GM12878 (cell line): Measurements from ENCODE around the gene GPR108. TPM values are rescaled to one million over a fixed set of nuclear protein-coding genes. Genes with fewer than 3 reads are reported as not detected.

Source experiments
- CHD4 ChIP-seq: fragments of 200-600 bp; sonication (generic); IDR thresholded peaks from 2 replicates; pipeline ENCODE4 v1.6.1; 2016; ENCODE audit warnings: mild to moderate bottlenecking
- EGR1 ChIP-seq, 2 experiments: IDR thresholded peaks; 1 replicate in 1 of 2; 2 replicates in 1 of 2; pipeline ENCODE4 v1.6.1; 2011 to 2012; ENCODE audit warnings: low read depth in 2 of 2, low read length in 2 of 2, borderline replicate concordance in 1 of 2, mild to moderate bottlenecking in 1 of 2, moderate library complexity in 1 of 2
- HCFC1 ChIP-seq: fragments of 150-350 bp; IDR thresholded peaks from 2 replicates; pipeline ENCODE4 v1.6.1; 2014; ENCODE audit warnings: low read length
- HDAC2 ChIP-seq: fragments of 200-600 bp; sonication (generic); IDR thresholded peaks from 2 replicates; pipeline ENCODE4 v1.6.1; 2017
- MEF2A ChIP-seq: IDR thresholded peaks from 2 replicates; pipeline ENCODE4 v1.6.1; 2011; ENCODE audit warnings: low read depth, mild to moderate bottlenecking, low read length, moderate library complexity; ENCODE audit not compliant: insufficient read depth
- NFIC ChIP-seq: IDR thresholded peaks from 2 replicates; pipeline ENCODE4 v1.6.1; 2012; ENCODE audit warnings: low read depth, mild to moderate bottlenecking, inconsistent platforms, low read length, moderate library complexity
- PAX5 ChIP-seq: IDR thresholded peaks from 2 replicates; pipeline ENCODE4 v1.6.1; 2011; ENCODE audit warnings: low read depth, low read length, borderline replicate concordance
- REST ChIP-seq: IDR thresholded peaks from 2 replicates; pipeline ENCODE4 v1.6.1; 2012; ENCODE audit warnings: mild to moderate bottlenecking, low read depth, low read length
- SMAD5 ChIP-seq: IDR thresholded peaks from 2 replicates; pipeline ENCODE4 v1.6.1; 2016; ENCODE audit warnings: antibody characterized with exemption, low read depth
- SMARCA5 ChIP-seq: fragments of 450-650 bp; IDR thresholded peaks from 2 replicates; pipeline ENCODE4 v1.6.1; 2017; ENCODE audit warnings: mild to moderate bottlenecking
- SREBF2 ChIP-seq: IDR thresholded peaks from 2 replicates; pipeline ENCODE4 v1.6.1; 2012; ENCODE audit warnings: mild to moderate bottlenecking, low read length
- SUZ12 ChIP-seq: fragments of 200-600 bp; sonication (generic); IDR thresholded peaks from one replicate; pipeline ENCODE4 v1.6.1; 2018; ENCODE audit warnings: antibody characterized with exemption, mild to moderate bottlenecking; ENCODE audit not compliant: unreplicated experiment
- WRNIP1 ChIP-seq: IDR thresholded peaks from 2 replicates; pipeline ENCODE4 v1.6.1; 2011; ENCODE audit warnings: low read depth, low read length, improper control_type of control experiment, borderline replicate concordance
- polyA plus RNA-seq, 11 experiments: library from polyadenylated mRNA; depleted of rRNA in 4 of 11; unstranded in 6 of 11; stranded (reverse) in 5 of 11; fragments of >200 nt; fragmentation: Nextera tagmentation in 4 of 11; fragmentation: Illumina TruSeq in 1 of 11; extraction: Ambion mirVana in 4 of 11; extraction: Trizol in 1 of 11; gene quantifications; 1 replicate in 1 of 11; 2 replicates in 10 of 11; pipeline versions ENCODE4 v1.2.1 to v1.2.3, GENCODE V29; 2011 to 2016; ENCODE audit warnings: inconsistent platforms in 2 of 11, missing spikeins in 2 of 11, low read depth in 1 of 11
- total RNA-seq, 4 experiments: library from RNA; depleted of rRNA in 3 of 4; stranded (reverse); fragments of >200 nt in 3 of 4; fragmentation: Illumina TruSeq in 1 of 4; extraction: Trizol in 1 of 4; gene quantifications; 2 replicates each; pipeline versions ENCODE4 v1.2.1 to v1.2.3, GENCODE V29; 2013 to 2021
- TF ChIP-seq, protein P1 (sequence below): fragments of 450-650 bp; IDR thresholded peaks from 2 replicates; pipeline ENCODE4 v1.6.1; 2017; ENCODE audit warnings: mild to moderate bottlenecking
- TF ChIP-seq, protein P2 (sequence below): fragments of 450-650 bp; IDR thresholded peaks from 2 replicates; pipeline ENCODE4 v1.6.1; 2017; ENCODE audit warnings: mild to moderate bottlenecking, moderate library complexity
- TF ChIP-seq, protein P3 (sequence below): IDR thresholded peaks from 2 replicates; pipeline ENCODE4 v1.6.1; 2012; ENCODE audit warnings: improper control_type of control experiment, low read depth, low read length; ENCODE audit not compliant: insufficient replicate concordance

Gene GPR108
- total and polyA plus RNA-seq, 10 of the 15 experiments (the other 5 are each of a cell fraction or from before 2014, with no cell fraction given): 4.4 to 87.2 (median 57.1) TPM

GRCh38 chr19:6737284-6737872 is at the start of gene GPR108 (continued):
- no peak for TF ChIP-seq REST
- no peak for TF ChIP-seq MEF2A
- TF ChIP-seq, protein P1, sequence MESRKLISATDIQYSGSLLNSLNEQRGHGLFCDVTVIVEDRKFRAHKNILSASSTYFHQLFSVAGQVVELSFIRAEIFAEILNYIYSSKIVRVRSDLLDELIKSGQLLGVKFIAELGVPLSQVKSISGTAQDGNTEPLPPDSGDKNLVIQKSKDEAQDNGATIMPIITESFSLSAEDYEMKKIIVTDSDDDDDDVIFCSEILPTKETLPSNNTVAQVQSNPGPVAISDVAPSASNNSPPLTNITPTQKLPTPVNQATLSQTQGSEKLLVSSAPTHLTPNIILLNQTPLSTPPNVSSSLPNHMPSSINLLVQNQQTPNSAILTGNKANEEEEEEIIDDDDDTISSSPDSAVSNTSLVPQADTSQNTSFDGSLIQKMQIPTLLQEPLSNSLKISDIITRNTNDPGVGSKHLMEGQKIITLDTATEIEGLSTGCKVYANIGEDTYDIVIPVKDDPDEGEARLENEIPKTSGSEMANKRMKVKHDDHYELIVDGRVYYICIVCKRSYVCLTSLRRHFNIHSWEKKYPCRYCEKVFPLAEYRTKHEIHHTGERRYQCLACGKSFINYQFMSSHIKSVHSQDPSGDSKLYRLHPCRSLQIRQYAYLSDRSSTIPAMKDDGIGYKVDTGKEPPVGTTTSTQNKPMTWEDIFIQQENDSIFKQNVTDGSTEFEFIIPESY: no peak
- TF ChIP-seq CHD4: no peak
- TF ChIP-seq SREBF2: no peak
- no peak for TF ChIP-seq SUZ12
- 0 out of 2 replicates have a peak, but pooled peaks have one; percentile 12 for TF ChIP-seq SMARCA5
- TF ChIP-seq, protein P2, sequence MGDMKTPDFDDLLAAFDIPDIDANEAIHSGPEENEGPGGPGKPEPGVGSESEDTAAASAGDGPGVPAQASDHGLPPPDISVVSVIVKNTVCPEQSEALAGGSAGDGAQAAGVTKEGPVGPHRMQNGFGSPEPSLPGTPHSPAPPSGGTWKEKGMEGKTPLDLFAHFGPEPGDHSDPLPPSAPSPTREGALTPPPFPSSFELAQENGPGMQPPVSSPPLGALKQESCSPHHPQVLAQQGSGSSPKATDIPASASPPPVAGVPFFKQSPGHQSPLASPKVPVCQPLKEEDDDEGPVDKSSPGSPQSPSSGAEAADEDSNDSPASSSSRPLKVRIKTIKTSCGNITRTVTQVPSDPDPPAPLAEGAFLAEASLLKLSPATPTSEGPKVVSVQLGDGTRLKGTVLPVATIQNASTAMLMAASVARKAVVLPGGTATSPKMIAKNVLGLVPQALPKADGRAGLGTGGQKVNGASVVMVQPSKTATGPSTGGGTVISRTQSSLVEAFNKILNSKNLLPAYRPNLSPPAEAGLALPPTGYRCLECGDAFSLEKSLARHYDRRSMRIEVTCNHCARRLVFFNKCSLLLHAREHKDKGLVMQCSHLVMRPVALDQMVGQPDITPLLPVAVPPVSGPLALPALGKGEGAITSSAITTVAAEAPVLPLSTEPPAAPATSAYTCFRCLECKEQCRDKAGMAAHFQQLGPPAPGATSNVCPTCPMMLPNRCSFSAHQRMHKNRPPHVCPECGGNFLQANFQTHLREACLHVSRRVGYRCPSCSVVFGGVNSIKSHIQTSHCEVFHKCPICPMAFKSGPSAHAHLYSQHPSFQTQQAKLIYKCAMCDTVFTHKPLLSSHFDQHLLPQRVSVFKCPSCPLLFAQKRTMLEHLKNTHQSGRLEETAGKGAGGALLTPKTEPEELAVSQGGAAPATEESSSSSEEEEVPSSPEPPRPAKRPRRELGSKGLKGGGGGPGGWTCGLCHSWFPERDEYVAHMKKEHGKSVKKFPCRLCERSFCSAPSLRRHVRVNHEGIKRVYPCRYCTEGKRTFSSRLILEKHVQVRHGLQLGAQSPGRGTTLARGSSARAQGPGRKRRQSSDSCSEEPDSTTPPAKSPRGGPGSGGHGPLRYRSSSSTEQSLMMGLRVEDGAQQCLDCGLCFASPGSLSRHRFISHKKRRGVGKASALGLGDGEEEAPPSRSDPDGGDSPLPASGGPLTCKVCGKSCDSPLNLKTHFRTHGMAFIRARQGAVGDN: no peak
- no peak for TF ChIP-seq PAX5
- peak; percentile 65 for TF ChIP-seq HCFC1
- no peak for TF ChIP-seq SMAD5
- TF ChIP-seq HDAC2: no peak
- peak; percentile 20 to 42; a peak in 2 of 3 replicates for TF ChIP-seq EGR1 (IDR thresholded peaks at IDR 0.05; ENCODE audit: borderline replicate concordance in 1 of 2, low read depth in 2 of 2, low read length in 2 of 2)
- no peak for TF ChIP-seq WRNIP1
- TF ChIP-seq, protein P3, sequence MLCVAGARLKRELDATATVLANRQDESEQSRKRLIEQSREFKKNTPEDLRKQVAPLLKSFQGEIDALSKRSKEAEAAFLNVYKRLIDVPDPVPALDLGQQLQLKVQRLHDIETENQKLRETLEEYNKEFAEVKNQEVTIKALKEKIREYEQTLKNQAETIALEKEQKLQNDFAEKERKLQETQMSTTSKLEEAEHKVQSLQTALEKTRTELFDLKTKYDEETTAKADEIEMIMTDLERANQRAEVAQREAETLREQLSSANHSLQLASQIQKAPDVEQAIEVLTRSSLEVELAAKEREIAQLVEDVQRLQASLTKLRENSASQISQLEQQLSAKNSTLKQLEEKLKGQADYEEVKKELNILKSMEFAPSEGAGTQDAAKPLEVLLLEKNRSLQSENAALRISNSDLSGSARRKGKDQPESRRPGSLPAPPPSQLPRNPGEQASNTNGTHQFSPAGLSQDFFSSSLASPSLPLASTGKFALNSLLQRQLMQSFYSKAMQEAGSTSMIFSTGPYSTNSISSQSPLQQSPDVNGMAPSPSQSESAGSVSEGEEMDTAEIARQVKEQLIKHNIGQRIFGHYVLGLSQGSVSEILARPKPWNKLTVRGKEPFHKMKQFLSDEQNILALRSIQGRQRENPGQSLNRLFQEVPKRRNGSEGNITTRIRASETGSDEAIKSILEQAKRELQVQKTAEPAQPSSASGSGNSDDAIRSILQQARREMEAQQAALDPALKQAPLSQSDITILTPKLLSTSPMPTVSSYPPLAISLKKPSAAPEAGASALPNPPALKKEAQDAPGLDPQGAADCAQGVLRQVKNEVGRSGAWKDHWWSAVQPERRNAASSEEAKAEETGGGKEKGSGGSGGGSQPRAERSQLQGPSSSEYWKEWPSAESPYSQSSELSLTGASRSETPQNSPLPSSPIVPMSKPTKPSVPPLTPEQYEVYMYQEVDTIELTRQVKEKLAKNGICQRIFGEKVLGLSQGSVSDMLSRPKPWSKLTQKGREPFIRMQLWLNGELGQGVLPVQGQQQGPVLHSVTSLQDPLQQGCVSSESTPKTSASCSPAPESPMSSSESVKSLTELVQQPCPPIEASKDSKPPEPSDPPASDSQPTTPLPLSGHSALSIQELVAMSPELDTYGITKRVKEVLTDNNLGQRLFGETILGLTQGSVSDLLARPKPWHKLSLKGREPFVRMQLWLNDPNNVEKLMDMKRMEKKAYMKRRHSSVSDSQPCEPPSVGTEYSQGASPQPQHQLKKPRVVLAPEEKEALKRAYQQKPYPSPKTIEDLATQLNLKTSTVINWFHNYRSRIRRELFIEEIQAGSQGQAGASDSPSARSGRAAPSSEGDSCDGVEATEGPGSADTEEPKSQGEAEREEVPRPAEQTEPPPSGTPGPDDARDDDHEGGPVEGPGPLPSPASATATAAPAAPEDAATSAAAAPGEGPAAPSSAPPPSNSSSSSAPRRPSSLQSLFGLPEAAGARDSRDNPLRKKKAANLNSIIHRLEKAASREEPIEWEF: no peak
- peak; percentile 64; the same call in 1 of the 2 replicates for TF ChIP-seq NFIC
